Upper lobe of left lung (tissue), 4 donors: ENCODE data around the gene CHRM4.

Experiments used
- POLR2A ChIP-seq, 4 donors: fragments of 450-650 bp; IDR thresholded peaks; one replicate each; pipeline ENCODE4 v1.5.1; 2016 to 2017; ENCODE audit warnings: antibody characterized with exemption in 4 of 4, mild to moderate bottlenecking in 2 of 4
- POLR2AphosphoS5 ChIP-seq, 2 donors: sonication (generic); formaldehyde crosslinking; IDR thresholded peaks; one replicate each; pipeline ENCODE4 v1.5.1; 2017; ENCODE audit warnings: antibody characterized with exemption in 2 of 2

DNA sequence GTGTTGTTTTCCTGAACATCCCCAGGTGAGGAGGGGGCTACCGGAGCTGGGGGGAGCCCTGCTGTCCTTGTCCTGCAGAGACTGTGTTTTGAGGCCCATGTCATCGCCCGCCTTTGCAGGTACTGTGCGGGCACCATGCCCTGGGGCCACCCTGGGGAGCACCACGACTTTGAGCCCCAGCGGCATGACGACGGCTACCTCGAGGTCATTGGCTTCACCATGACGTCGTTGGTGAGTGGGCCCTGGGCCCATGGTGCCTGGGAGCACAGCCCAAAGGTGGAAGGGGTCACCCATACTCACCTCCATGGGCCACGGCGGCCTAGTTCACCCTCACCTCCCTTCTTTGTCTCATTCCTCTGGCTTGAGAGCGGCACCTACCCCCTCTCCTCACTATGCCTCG, 16.8 kb downstream of the CHRM4 start:
- no peak for TF ChIP-seq POLR2A (IDR thresholded peaks at IDR 0.05)
- TF ChIP-seq POLR2AphosphoS5 (IDR thresholded peaks at IDR 0.05), result no peak
